Subcutaneous adipose tissue (tissue), 4 donors: ENCODE results near the gene FAM204A. TPM values are rescaled to one million over a fixed set of nuclear protein-coding genes. Genes with fewer than 3 reads are reported as not detected.

Experiments used
- CTCF ChIP-seq: fragments of 450-650 bp; IDR thresholded peaks from one replicate; pipeline ENCODE4 v1.5.1; 2016; ENCODE audit warnings: low read depth, mild to moderate bottlenecking, control low read depth, antibody characterized with exemption, moderate library complexity
- total RNA-seq, 4 donors: library from RNA; depleted of rRNA; stranded (reverse); fragments of >200 nt; gene quantifications; one replicate each; pipeline ENCODE4 v1.1.0, GENCODE V29; 2016

The FAM204A gene
- total RNA-seq, 4 donors from 2014 or later, result 57.4 to 90.9 (median 63.4) TPM

GRCh38 chr10:118343549-118343948, 1.4 kb upstream of the FAM204A start:
- TF ChIP-seq CTCF, result no peak

- no peak for TF ChIP-seq CTCF
Observed at GRCh38 chr10:118343115-118343514, 991 bp upstream of the FAM204A start.

- TF ChIP-seq CTCF, result no peak
Observed at GRCh38 chr10:118342638-118343020, 505 bp upstream of the FAM204A start.

- no peak for TF ChIP-seq CTCF
Observed at GRCh38 chr10:118340486-118340885, 1.6 kb downstream of the FAM204A start.

GRCh38 chr10:118339111-118339510, 3.0 kb downstream of the FAM204A start:
- no peak for TF ChIP-seq CTCF

GRCh38 chr10:118337356-118337755, 4.8 kb downstream of the FAM204A start:
- no peak for TF ChIP-seq CTCF

- no peak for TF ChIP-seq CTCF
Observed at GRCh38 chr10:118333871-118334270, 8.3 kb downstream of the FAM204A start.
